Measurements from ENCODE around the gene KLF9. TPM values are rescaled to one million over a fixed set of nuclear protein-coding genes. Genes with fewer than 3 reads are reported as not detected.

Gene KLF9
- total RNA-seq, 1 experiment from 2014 or later: 0.26 TPM

GRCh38 chr9:70400107-70400892 lies 14.2 kb downstream of the KLF9 start:
- Histone ChIP-seq H2BK5ac (ENCODE audit: insufficient read length, low read length) (no peak overlapping the region), H2AFZ (ENCODE audit: low read length) (no peak overlapping the region), H3K14ac (ENCODE audit: insufficient read depth, low read length) (no peak overlapping the region), H3K27me3 (ENCODE audit: insufficient read depth, low read length) (no peaks in the 10 kb centered on the region), H4K8ac (replicated peaks; ENCODE audit: insufficient read length, low read depth, low read length) (no peak overlapping the region), H4K5ac (ENCODE audit: insufficient read length, low read depth, low read length) (no peak overlapping the region), H4K20me1 (ENCODE audit: control insufficient read depth, insufficient read depth, insufficient read length) (no peaks in the 10 kb centered on the region), H3K23me2 (ENCODE audit: insufficient read length, low read depth, low read length, poor library complexity, severe bottlenecking) (no peaks in the 10 kb centered on the region), H3K4ac (ENCODE audit: low read depth, low read length) (no peak overlapping the region), H2BK120ac (ENCODE audit: low read depth, low read length, poor library complexity, severe bottlenecking) (no peak overlapping the region), H3K4me2 (ENCODE audit: insufficient read depth, insufficient read length, low read length) (no peak overlapping the region), H4K91ac (ENCODE audit: insufficient read length, low read depth, low read length) (no peak overlapping the region), H2AK5ac (ENCODE audit: insufficient read length, low read length) (no peak overlapping the region), H2BK12ac (ENCODE audit: insufficient read length, low read depth, low read length) (no peak overlapping the region), H2BK15ac (ENCODE audit: low read depth, low read length) (no peak overlapping the region), H2BK20ac (ENCODE audit: low read depth, low read length, poor library complexity, severe bottlenecking) (no peak overlapping the region), H3K23ac (ENCODE audit: insufficient read length, low read depth, low read length) (no peak overlapping the region), H3K79me1 (ENCODE audit: insufficient read depth, low read depth, low read length, poor library complexity, severe bottlenecking) (no peaks in the 10 kb centered on the region), H3T11ph (ENCODE audit: low read length) (no peak overlapping the region), H3K79me2 (ENCODE audit: insufficient read depth, low read length) (no peaks in the 10 kb centered on the region), H3K9me3 (ENCODE audit: control insufficient read depth, low read depth, low read length) (no peaks in the 10 kb centered on the region), H3K27ac (ENCODE audit: insufficient read length, low read depth, low read length) (no peak overlapping the region), H3K18ac (ENCODE audit: insufficient read length, low read depth, low read length) (no peak overlapping the region), H3K56ac (ENCODE audit: insufficient read length, low read depth, low read length) (no peak overlapping the region), H3K9ac (ENCODE audit: extremely low read depth, insufficient read length, low read length) (no peak overlapping the region), H3K4me1 (ENCODE audit: insufficient read depth, low read length) (no peaks in the 10 kb centered on the region)
- DNase-seq: no peak
- Mint-ChIP-seq H3K36me3 (ENCODE audit: insufficient read depth in 1 of 3, low read depth in 3 of 3) (no peaks in the 10 kb centered on the region), H3K27ac (no peak overlapping the region), H3K27me3 (ENCODE audit: low read depth) (peaks cover 17% of the 10 kb centered on the region), H3K4me1 (0 out of 4 replicates have a peak, but pooled peaks cover 0 to under 1% of the 10 kb centered on the region in 2 experiments), H3K9me3 (no peaks in the 10 kb centered on the region), H3K4me3 (no peak overlapping the region)
- no CpG with 5 or more reads among the region's 5 CpGs for WGBS (ENCODE audit: extremely low coverage, insufficient read length, low lambda C conversion rate)
- TF ChIP-seq CTCF (conservative IDR thresholded peaks at IDR 0.05): no peak

Measured in H9 (cell line).